Activated naive CD4-positive, alpha-beta T cell treated with Interleukin-2 at 50 U/mL for 16 hours (primary cell): Measurements from ENCODE around the gene ABHD14A.
"Not testable (repeated sequence)": the region's sequence is repeated elsewhere in the genome, so short reads cannot be mapped to it uniquely, and the experiment has no call there.

Source experiments
- DNase-seq: peaks from one replicate; pipeline ENCODE4 v3.0.0-alpha.2; 2020

The ABHD14A gene

GRCh38 chr3:51974963-51975851, at the start of gene ABHD14A:
Gene ABHD14A (plus strand): TSS chr3:51975064. CDS start chr3:51975136, 72 bp downstream.
- DNase-seq: peak; percentile 75

- DNase-seq: no peak
Measured at GRCh38 chr3:51927061-51927977, 47.5 kb upstream of the ABHD14A start.

GRCh38 chr3:51928438-51928837, 46.4 kb upstream of the ABHD14A start:
- no peak for DNase-seq

GRCh38 chr3:51928981-51929380, 45.9 kb upstream of the ABHD14A start:
- DNase-seq: not testable (repeated sequence)

- DNase-seq: no peak
Measured at GRCh38 chr3:51929420-51930003, 45.4 kb upstream of the ABHD14A start.

- no peak for DNase-seq
Measured at GRCh38 chr3:51930439-51930838, 44.4 kb upstream of the ABHD14A start.

GRCh38 chr3:51931756-51932155, 43.1 kb upstream of the ABHD14A start:
- DNase-seq: no peak

GRCh38 chr3:51932471-51933370, 42.1 kb upstream of the ABHD14A start:
- DNase-seq: no peak

- DNase-seq: no peak
Measured at GRCh38 chr3:51933471-51934138, 41.3 kb upstream of the ABHD14A start.

- no peak for DNase-seq
Measured at GRCh38 chr3:51934139-51934850, 40.6 kb upstream of the ABHD14A start.

GRCh38 chr3:51934991-51935885, 39.6 kb upstream of the ABHD14A start:
- no peak for DNase-seq

GRCh38 chr3:51935886-51936755, 38.7 kb upstream of the ABHD14A start:
- no peak for DNase-seq

GRCh38 chr3:51937014-51937413, 37.9 kb upstream of the ABHD14A start:
- DNase-seq: no peak

GRCh38 chr3:51937611-51938450, 37.0 kb upstream of the ABHD14A start:
- DNase-seq: no peak

- DNase-seq: no peak
Measured at GRCh38 chr3:51938780-51939425, 36.0 kb upstream of the ABHD14A start.

GRCh38 chr3:51940648-51941462, 34.0 kb upstream of the ABHD14A start:
- DNase-seq: no peak
